ENCODE results near the gene ATE1.

DNA sequence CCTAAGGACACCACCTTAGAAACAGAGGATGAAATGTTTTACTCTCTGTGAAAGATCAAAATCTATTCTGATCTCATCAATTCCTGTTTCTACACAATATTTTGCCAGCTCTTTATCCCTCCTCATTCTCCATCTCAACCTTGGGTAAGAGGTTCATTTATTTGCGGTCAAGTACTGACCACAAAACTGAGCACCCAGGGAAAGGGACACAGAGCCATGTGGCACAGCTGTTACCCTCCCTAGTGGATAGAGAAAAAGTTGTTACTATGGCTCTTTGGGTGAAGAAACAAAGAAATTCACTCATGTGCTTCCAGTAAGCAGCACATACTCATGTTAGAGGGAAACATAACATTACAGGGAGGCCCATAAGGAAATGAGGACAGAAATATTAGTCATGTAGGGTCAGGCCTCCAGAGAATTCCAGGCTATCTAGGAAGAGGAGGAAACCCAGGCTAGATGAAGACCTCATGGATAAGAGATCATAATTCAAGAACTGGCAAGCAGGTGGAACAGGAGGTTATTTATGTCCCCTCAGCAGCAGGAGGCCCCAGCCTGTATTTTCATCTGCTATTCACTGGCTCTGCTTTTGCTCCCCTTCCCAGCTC, 114.5 kb downstream of the ATE1 start:
- TF ChIP-seq SUZ12 (IDR thresholded peaks at IDR 0.05), result no peak
- no peak for TF ChIP-seq HDGF (IDR thresholded peaks at IDR 0.05; ENCODE audit: borderline replicate concordance)
- TF ChIP-seq L3MBTL2 (conservative IDR thresholded peaks at IDR 0.05), result no peak

Measured in HEK293T (cell line).